Heart left ventricle (tissue), 13 donors: ENCODE data around the gene TSR1.

Experiments
- POLR2A ChIP-seq, 2 donors: fragments of 450-650 bp; IDR thresholded peaks; one replicate each; pipeline ENCODE4 v1.6.1; 2017; ENCODE audit warnings: antibody characterized with exemption in 2 of 2, mild to moderate bottlenecking in 2 of 2, moderate library complexity in 2 of 2
- TF ChIP-seq, protein P1 (sequence below), 12 donors: fragments of 200-600 bp; sonication (generic) in 4 of 12; IDR thresholded peaks; one replicate each; pipeline versions ENCODE4 v1.5.0 to v1.8.0; 2018 to 2022; ENCODE audit warnings: antibody characterized with exemption in 12 of 12, mild to moderate bottlenecking in 5 of 12
- donor health status: ischemic (EF 13 %, LVEDD 7.1; RV severe dilation, severe dysfunction).
- donor health status: DM: no; HTN: yes; CAD: no.
- donor health status: DM: no; HTN: no; CAD: no.
- donor health status: ischemic (EF 25% LVEDD 6.9; RV normal size, moderate dysfunction).
- donor health status: ischemic (EF 25% LVEDD 5.7; RV mildly dilated, moderate dysfunction).
- donor health status: ischemic (EF 35%, LVEDD 5.7; RV mildly dilated, moderate dysfunction).
- donor health status: nonischemic (EF 11% LVEDD 7.7; RV severe dilation, severe dysfunction).
- donor health status: DM: yes; HTN: yes; CAD: no.
- donor health status: PGD.
- donor health status: ischemic (EF 29% LVEDD 5.4; RV normal size, mild dysfunction).
- donor health status: nonischemic (EF 23%, LVEDD 6.1; RV moderate dilation, normal function).

DNA sequence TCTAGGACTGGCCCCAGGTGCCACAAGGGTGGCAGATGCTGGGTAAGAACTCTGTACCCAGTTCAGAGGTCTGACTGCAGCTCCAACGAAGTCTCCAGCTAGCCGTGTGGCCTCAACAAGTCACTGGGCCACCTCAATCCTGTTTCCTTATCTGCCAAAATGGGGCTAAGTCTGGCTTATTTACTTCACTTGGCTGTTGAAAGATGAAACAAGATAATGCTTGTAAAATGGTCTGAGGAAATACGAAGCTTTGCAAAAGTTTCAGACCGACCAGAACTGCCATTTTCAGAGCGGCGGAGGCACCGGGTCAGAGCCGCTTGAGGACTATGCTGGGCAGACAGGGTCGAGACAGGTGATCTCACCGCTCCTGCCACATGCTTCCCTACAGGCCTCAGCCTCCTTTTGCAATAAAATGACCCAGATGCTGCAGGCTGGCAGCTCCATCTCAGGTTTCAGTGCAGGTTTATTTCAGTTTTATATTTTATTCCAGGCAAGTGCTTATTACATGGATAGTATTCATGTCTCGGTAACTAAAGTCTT lies 47.4 kb upstream of the TSR1 start:
- TF ChIP-seq, protein P1, sequence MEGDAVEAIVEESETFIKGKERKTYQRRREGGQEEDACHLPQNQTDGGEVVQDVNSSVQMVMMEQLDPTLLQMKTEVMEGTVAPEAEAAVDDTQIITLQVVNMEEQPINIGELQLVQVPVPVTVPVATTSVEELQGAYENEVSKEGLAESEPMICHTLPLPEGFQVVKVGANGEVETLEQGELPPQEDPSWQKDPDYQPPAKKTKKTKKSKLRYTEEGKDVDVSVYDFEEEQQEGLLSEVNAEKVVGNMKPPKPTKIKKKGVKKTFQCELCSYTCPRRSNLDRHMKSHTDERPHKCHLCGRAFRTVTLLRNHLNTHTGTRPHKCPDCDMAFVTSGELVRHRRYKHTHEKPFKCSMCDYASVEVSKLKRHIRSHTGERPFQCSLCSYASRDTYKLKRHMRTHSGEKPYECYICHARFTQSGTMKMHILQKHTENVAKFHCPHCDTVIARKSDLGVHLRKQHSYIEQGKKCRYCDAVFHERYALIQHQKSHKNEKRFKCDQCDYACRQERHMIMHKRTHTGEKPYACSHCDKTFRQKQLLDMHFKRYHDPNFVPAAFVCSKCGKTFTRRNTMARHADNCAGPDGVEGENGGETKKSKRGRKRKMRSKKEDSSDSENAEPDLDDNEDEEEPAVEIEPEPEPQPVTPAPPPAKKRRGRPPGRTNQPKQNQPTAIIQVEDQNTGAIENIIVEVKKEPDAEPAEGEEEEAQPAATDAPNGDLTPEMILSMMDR (IDR thresholded peaks at IDR 0.05), result no peak
- TF ChIP-seq POLR2A (IDR thresholded peaks at IDR 0.05), result no peak
